ENCODE data around the gene TRMT1L.

DNA sequence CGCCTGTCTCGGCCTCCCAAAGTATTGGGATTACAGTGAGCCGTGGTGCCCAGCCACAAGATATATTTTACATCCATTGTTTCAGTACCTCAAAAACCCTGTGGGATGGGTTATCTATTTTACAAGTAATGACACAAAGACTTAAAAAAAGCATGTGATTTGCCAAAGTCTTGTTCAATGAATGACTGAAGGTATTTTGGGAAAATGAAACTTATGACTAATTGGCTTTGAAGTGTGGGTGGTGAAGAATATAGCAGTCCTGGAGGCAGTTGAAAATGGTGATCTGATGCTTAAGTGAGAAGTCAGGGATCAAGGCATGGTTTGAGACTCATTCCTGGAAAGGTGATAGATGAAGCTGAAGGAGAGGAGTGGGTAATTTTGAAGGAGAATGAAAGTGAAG, 3.2 kb upstream of the TRMT1L start:
- TF ChIP-seq, protein P1, sequence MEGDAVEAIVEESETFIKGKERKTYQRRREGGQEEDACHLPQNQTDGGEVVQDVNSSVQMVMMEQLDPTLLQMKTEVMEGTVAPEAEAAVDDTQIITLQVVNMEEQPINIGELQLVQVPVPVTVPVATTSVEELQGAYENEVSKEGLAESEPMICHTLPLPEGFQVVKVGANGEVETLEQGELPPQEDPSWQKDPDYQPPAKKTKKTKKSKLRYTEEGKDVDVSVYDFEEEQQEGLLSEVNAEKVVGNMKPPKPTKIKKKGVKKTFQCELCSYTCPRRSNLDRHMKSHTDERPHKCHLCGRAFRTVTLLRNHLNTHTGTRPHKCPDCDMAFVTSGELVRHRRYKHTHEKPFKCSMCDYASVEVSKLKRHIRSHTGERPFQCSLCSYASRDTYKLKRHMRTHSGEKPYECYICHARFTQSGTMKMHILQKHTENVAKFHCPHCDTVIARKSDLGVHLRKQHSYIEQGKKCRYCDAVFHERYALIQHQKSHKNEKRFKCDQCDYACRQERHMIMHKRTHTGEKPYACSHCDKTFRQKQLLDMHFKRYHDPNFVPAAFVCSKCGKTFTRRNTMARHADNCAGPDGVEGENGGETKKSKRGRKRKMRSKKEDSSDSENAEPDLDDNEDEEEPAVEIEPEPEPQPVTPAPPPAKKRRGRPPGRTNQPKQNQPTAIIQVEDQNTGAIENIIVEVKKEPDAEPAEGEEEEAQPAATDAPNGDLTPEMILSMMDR (IDR thresholded peaks at IDR 0.05): no peak
- no peak for TF ChIP-seq POLR2A (IDR thresholded peaks at IDR 0.05)

Data from uterus (tissue), 2 donors.